PFSK-1 (cell line): ENCODE data around the gene ARPC5.

Experiments used
- POLR2AphosphoS5 ChIP-seq: IDR thresholded peaks from 2 replicates; pipeline ENCODE4 v1.6.1; 2012; ENCODE audit warnings: low read depth, mild to moderate bottlenecking, control low read depth, low read length, moderate library complexity
- REST ChIP-seq, 2 experiments: IDR thresholded peaks; 2 replicates each; pipeline versions ENCODE4 v1.6.1 to v1.8.0; 2011 to 2012; ENCODE audit warnings: low read depth in 2 of 2, low read length in 2 of 2, control low read depth in 1 of 2, inconsistent platforms in 1 of 2, mild to moderate bottlenecking in 1 of 2, moderate library complexity in 1 of 2; ENCODE audit not compliant: insufficient read depth in 1 of 2
- SIN3A ChIP-seq: IDR thresholded peaks from 2 replicates; pipeline ENCODE4 v1.6.1; 2012; ENCODE audit warnings: mild to moderate bottlenecking, low read length, moderate library complexity, borderline replicate concordance; ENCODE audit not compliant: insufficient read depth
- TAF1 ChIP-seq: IDR thresholded peaks from 2 replicates; pipeline ENCODE4 v1.6.1; 2012; ENCODE audit warnings: low read length, control low read depth, borderline replicate concordance; ENCODE audit not compliant: insufficient read depth

GRCh38 chr1:183628537-183628936 is 7.0 kb downstream of the ARPC5 start:
- no peak for TF ChIP-seq POLR2AphosphoS5
- no peak for TF ChIP-seq SIN3A
- no peak for TF ChIP-seq TAF1
- TF ChIP-seq REST (IDR thresholded peaks at IDR 0.05; ENCODE audit: insufficient read depth in 1 of 2, low read depth in 2 of 2, low read length in 2 of 2) = no peak
